ENCODE data around the gene PSMG3. TPM values are rescaled to one million over a fixed set of nuclear protein-coding genes. Genes with fewer than 3 reads are reported as not detected.

The PSMG3 gene
- total and polyA plus RNA-seq, 2 of the 8 experiments (the other 6 are each of a cell fraction or from before 2014, with no cell fraction given) = 30.2 to 62.0 TPM

DNA sequence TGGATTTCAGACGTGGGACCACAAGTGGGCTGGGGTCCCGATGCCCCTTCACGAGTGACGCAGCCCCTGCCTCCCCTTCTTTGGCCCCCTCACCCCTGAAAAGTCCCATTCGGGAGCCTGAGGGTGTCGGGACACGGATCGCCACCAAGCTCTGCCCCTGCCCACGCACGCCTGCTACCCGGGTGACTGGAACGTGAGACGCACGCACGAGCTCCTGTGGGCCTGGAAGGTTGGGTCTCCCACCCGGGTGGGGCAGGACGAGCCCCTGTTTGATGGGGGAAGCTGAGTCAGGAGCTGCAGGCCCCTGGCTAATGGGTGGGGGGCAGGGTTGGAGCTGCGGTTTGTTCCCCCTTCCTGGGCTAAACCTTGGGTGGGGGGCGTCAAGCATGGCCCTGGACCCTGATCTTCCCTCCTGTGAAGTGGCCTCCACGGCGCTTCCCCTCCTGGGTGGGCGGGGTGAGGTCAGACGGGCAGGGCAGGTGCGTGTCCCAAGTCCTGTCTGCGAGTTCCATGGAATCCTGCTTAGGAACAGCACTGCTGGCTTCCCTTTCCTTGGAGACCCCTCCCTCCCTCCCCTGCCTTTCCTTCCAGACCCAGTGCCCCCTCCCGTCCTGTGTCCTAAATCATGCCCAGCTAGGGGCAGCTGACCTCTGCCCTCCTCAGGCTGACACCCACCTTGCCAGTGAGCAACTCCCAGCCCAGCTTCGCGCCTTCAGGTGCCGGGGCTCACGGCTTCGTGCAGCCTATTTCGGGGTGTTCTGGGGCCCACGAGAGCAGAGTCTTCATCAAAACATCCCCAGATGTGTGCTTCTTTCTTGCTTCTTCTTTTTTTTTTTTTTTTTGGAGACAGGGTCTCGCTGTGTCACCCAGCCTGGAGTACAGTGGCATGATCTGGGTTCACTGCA lies 8.5 kb downstream of the PSMG3 start (continued):
- no peak for TF ChIP-seq KDM5A (IDR thresholded peaks at IDR 0.05; ENCODE audit: low read length)
- TF ChIP-seq GABPA (IDR thresholded peaks at IDR 0.05; ENCODE audit: borderline replicate concordance, insufficient read depth, low read length) = no peak
- TF ChIP-seq NANOG (IDR thresholded peaks at IDR 0.05; ENCODE audit: insufficient read depth, low read depth, low read length, poor library complexity, severe bottlenecking) = no peak
- TF ChIP-seq, protein P1, sequence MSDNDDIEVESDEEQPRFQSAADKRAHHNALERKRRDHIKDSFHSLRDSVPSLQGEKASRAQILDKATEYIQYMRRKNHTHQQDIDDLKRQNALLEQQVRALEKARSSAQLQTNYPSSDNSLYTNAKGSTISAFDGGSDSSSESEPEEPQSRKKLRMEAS (IDR thresholded peaks at IDR 0.05) = no peak
- no peak for TF ChIP-seq SRF (IDR thresholded peaks at IDR 0.05; ENCODE audit: low read depth, low read length)
- no peak for TF ChIP-seq CTBP2 (IDR thresholded peaks at IDR 0.05; ENCODE audit: borderline replicate concordance, insufficient read depth, insufficient read length, low read length)
- no peak for TF ChIP-seq POU5F1 (IDR thresholded peaks at IDR 0.05; ENCODE audit: low read depth, low read length)
- no peak for TF ChIP-seq KDM4A (IDR thresholded peaks at IDR 0.05; ENCODE audit: low read depth, low read length, severe bottlenecking)
- no peak for TF ChIP-seq BACH1 (IDR thresholded peaks at IDR 0.05; ENCODE audit: low read length)
- no peak for TF ChIP-seq RNF2 (IDR thresholded peaks at IDR 0.05; ENCODE audit: borderline replicate concordance, low read depth, low read length, missing control alignments, poor library complexity, severe bottlenecking)
